SK-N-SH treated with all-trans-retinoic acid at 6 μM for 48 hours (cell line): ENCODE data around the gene TBC1D3I.
"Not testable (repeated sequence)": the region's sequence is repeated elsewhere in the genome, so short reads cannot be mapped to it uniquely, and the experiment has no call there.

Experiments used
- GLIS3 ChIP-seq: fragments of 250-450 bp; sonication (Bioruptor Pico); IDR thresholded peaks from 2 replicates; pipeline ENCODE4 v1.5.0; 2020; ENCODE audit warnings: mild to moderate bottlenecking, moderate library complexity
- PPARA ChIP-seq: fragments of 250-450 bp; sonication (Bioruptor Pico); IDR thresholded peaks from 2 replicates; pipeline ENCODE4 v1.5.0; 2020; ENCODE audit warnings: mild to moderate bottlenecking, borderline replicate concordance
- RARB ChIP-seq: fragments of 250-450 bp; sonication (Bioruptor Pico); IDR thresholded peaks from 2 replicates; pipeline ENCODE4 v1.8.0; 2021; ENCODE audit warnings: mild to moderate bottlenecking, moderate library complexity
- SNAI2 ChIP-seq: fragments of 250-450 bp; sonication (Bioruptor Pico); IDR thresholded peaks from 2 replicates; pipeline ENCODE4 v1.5.0; 2020; ENCODE audit warnings: mild to moderate bottlenecking, moderate library complexity
- TCF4 ChIP-seq: fragments of 250-450 bp; sonication (Bioruptor Pico); IDR thresholded peaks from 2 replicates; pipeline ENCODE4 v1.8.0; 2021; ENCODE audit warnings: mild to moderate bottlenecking, moderate library complexity, borderline replicate concordance
- ZNF70 ChIP-seq: fragments of 450-650 bp; formaldehyde crosslinking; IDR thresholded peaks from 2 replicates; pipeline ENCODE4 v1.5.0; 2020; ENCODE audit warnings: mild to moderate bottlenecking, moderate library complexity
- ZNF8 ChIP-seq: fragments of 450-650 bp; formaldehyde crosslinking; IDR thresholded peaks from 2 replicates; pipeline ENCODE4 v1.5.0; 2020; ENCODE audit warnings: mild to moderate bottlenecking, moderate library complexity

DNA sequence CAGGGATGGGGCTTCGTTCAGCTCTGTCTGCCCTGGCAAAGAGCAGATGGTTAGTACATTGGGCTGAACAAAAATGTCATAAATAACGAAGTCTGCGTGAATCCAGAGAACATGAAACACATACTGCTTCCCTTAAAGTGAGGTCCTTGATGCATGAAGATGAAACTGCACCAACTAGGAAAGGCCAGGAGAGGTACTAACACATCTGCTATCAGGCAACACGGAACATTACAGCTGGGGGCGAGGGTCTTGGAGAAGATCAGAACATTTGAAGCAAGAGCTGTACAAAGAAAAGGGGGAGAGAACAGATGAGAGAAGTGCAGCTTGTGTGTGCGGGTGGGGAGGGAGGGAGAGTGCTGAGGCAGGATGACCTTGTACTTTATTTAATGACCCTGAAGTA lies 57.0 kb downstream of the TBC1D3I start:
- TF ChIP-seq PPARA (CRISPR knock-in tag); TCF4; ZNF70 (CRISPR knock-in tag); ZNF8 (CRISPR knock-in tag); SNAI2 (CRISPR knock-in tag); RARB (CRISPR knock-in tag); GLIS3 (CRISPR knock-in tag): not testable (repeated sequence)
